Activated T-helper 1 cell treated with anti-CD3 and anti-CD28 coated beads, Interleukin-12 subunit alpha, Interleukin-12 subunit beta, Interleukin-2, Interleukin-4 antibody, amounts not matched to agents 30 ng/mL and 10 ng/mL and 1 ng/mL, durations not matched to agents 14 hours and 24 hours and 36 hours (primary cell): ENCODE data around the gene CNNM2. TPM values are rescaled to one million over a fixed set of nuclear protein-coding genes. Genes with fewer than 3 reads are reported as not detected.

ENCODE experiments used
- DNase-seq: peaks from one replicate; pipeline ENCODE4 v3.0.0; 2021; ENCODE audit warnings: low spot score
- H3K27ac Mint-ChIP-seq: one replicate; pipeline ENCODE4 v1.8.0; 2021; ENCODE audit warnings: mild to moderate bottlenecking, mixed read lengths
- H3K27me3 Mint-ChIP-seq: one replicate; pipeline ENCODE4 v1.8.0; 2022; ENCODE audit warnings: mild to moderate bottlenecking, moderate library complexity, mixed read lengths; ENCODE audit not compliant: insufficient read depth
- H3K36me3 Mint-ChIP-seq: one replicate; pipeline ENCODE4 v1.8.0; 2021; ENCODE audit warnings: low read depth, mixed read lengths
- H3K4me1 Mint-ChIP-seq: one replicate; pipeline ENCODE4 v1.8.0; 2021; ENCODE audit warnings: low read depth, mixed read lengths
- H3K4me3 Mint-ChIP-seq: one replicate; pipeline ENCODE4 v1.8.0; 2021; ENCODE audit warnings: mild to moderate bottlenecking, moderate library complexity, mixed read lengths
- H3K9me3 Mint-ChIP-seq: one replicate; pipeline ENCODE4 v1.8.0; 2021; ENCODE audit warnings: mixed read lengths
- intact Hi-C: fragments of 100-400 bp; cut with micrococcal nuclease; formaldehyde crosslinking; loops from one replicate; pipeline ENCODE4 v1.15.1; 2024
- total RNA-seq: library from RNA; stranded (reverse); gene quantifications from 2 replicates; pipeline ENCODE4 v1.2.3, GENCODE V29; 2022

The CNNM2 gene
- total RNA-seq, 1 donor from 2014 or later: 5.5 TPM

- Mint-ChIP-seq H3K4me1 (peaks cover 20% of the 10 kb centered on the region), H3K9me3 (no peaks in the 10 kb centered on the region), H3K4me3 (no peak overlapping the region), H3K36me3 (peaks cover 7% of the 10 kb centered on the region), H3K27ac (no peak overlapping the region), H3K27me3 (no peaks in the 10 kb centered on the region)
- intact Hi-C loops: no loop called here
- DNase-seq: no peak
Observed at GRCh38 chr10:102931643-102932042, 13.5 kb downstream of the CNNM2 start.

DNA sequence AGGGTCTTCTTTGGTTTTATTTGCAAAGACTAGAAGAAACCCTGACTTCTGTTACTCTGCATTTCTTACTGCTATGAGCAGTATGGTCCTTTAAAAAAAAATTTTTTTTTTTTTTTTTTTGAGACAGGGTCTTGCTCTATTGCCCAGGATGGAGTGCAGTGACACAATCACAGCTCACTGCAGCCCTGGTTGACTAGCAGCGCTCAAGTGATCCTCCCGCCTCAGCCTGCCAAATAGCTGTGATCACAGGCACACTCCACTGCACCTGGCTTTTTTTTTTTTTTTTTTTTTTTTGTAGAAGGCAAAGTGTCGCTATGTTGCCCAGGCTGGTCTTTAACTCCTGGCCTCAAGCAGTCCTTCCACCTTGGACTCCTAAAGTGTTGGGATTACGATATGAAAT, 17.4 kb downstream of the CNNM2 start:
- no peak for DNase-seq
- intact Hi-C loops: no loop called here
- H3K4me1 Mint-ChIP-seq: peaks cover 11% of the 10 kb centered on the region
- H3K4me3 Mint-ChIP-seq: no peak overlapping the region
- no peak overlapping the region for H3K27ac Mint-ChIP-seq
- H3K9me3 Mint-ChIP-seq: no peaks in the 10 kb centered on the region
- H3K36me3 Mint-ChIP-seq: no peaks in the 10 kb centered on the region
- H3K27me3 Mint-ChIP-seq: no peaks in the 10 kb centered on the region

GRCh38 chr10:102935939-102936605, 18.0 kb downstream of the CNNM2 start:
- intact Hi-C loops: no loop called here
- Mint-ChIP-seq H3K4me1 (peaks cover 11% of the 10 kb centered on the region), H3K27ac (peak overlapping the region; percentile 16), H3K4me3 (no peak overlapping the region), H3K9me3 (no peaks in the 10 kb centered on the region), H3K27me3 (no peaks in the 10 kb centered on the region), H3K36me3 (no peaks in the 10 kb centered on the region)
- DNase-seq: no peak

- no peaks in the 10 kb centered on the region for H3K9me3 Mint-ChIP-seq
- peaks cover 2% of the 10 kb centered on the region for H3K27me3 Mint-ChIP-seq
- H3K4me1 Mint-ChIP-seq: peaks cover 3% of the 10 kb centered on the region
- no peak overlapping the region for H3K4me3 Mint-ChIP-seq
- no peak overlapping the region for H3K27ac Mint-ChIP-seq
- DNase-seq: no peak
- no peaks in the 10 kb centered on the region for H3K36me3 Mint-ChIP-seq
- intact Hi-C loops: no loop called here
Observed at GRCh38 chr10:102941401-102941800, 23.3 kb downstream of the CNNM2 start.

GRCh38 chr10:102945449-102945848, 27.4 kb downstream of the CNNM2 start:
- H3K4me3 Mint-ChIP-seq: no peak overlapping the region
- no peaks in the 10 kb centered on the region for H3K9me3 Mint-ChIP-seq

GRCh38 chr10:102945962-102946361, 27.9 kb downstream of the CNNM2 start:
- Mint-ChIP-seq H3K4me3 (no peak overlapping the region), H3K9me3 (no peaks in the 10 kb centered on the region), H3K27me3 (peaks cover 2% of the 10 kb centered on the region), H3K36me3 (no peaks in the 10 kb centered on the region), H3K4me1 (no peaks in the 10 kb centered on the region), H3K27ac (no peak overlapping the region)
- no peak for DNase-seq
- intact Hi-C loops: no loop called here

More at GRCh38 chr10:102945449-102945848, 27.4 kb downstream of the CNNM2 start:
- Mint-ChIP-seq H3K27me3 (peaks cover 2% of the 10 kb centered on the region), H3K27ac (no peak overlapping the region), H3K36me3 (no peaks in the 10 kb centered on the region), H3K4me1 (no peaks in the 10 kb centered on the region)
- DNase-seq: no peak
- intact Hi-C loops: no loop called here

GRCh38 chr10:102946992-102947391, 28.9 kb downstream of the CNNM2 start:
- Mint-ChIP-seq H3K4me3 (no peak overlapping the region), H3K36me3 (no peaks in the 10 kb centered on the region), H3K27me3 (peaks cover 2% of the 10 kb centered on the region), H3K27ac (no peak overlapping the region), H3K4me1 (no peaks in the 10 kb centered on the region), H3K9me3 (no peaks in the 10 kb centered on the region)
- intact Hi-C loops: no loop called here
- DNase-seq: no peak

- H3K4me1 Mint-ChIP-seq: no peaks in the 10 kb centered on the region
- H3K9me3 Mint-ChIP-seq: no peaks in the 10 kb centered on the region
- no peak overlapping the region for H3K4me3 Mint-ChIP-seq
- peaks cover 2% of the 10 kb centered on the region for H3K27me3 Mint-ChIP-seq
- DNase-seq: no peak
- H3K27ac Mint-ChIP-seq: no peak overlapping the region
- intact Hi-C loops: no loop called here
- no peaks in the 10 kb centered on the region for H3K36me3 Mint-ChIP-seq
Observed at GRCh38 chr10:102948176-102948575, 30.1 kb downstream of the CNNM2 start.

DNA sequence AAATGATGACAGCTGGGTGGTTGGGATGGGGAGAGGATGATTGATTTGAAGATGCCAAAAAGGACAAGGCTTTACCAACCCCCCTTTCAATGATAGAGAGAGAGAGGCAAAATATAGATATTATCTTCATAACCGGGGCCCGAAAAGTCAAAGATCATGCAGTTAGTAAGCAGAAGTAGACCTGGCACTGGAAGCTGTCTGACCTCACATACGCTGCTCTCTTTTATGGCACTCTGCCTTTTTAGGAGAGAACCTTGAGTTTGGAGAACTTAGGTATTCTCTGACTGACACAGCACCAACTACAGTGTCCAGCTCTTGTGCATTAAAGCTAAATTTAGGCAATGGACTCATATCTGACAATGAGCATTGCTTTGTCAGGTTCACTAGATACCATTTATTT, 30.7 kb downstream of the CNNM2 start:
- no peaks in the 10 kb centered on the region for H3K9me3 Mint-ChIP-seq
- intact Hi-C loops: no loop called here
- DNase-seq: no peak
- H3K27ac Mint-ChIP-seq: no peak overlapping the region
- H3K4me1 Mint-ChIP-seq: no peaks in the 10 kb centered on the region
- H3K4me3 Mint-ChIP-seq: no peak overlapping the region
- peaks cover 2% of the 10 kb centered on the region for H3K27me3 Mint-ChIP-seq
- no peaks in the 10 kb centered on the region for H3K36me3 Mint-ChIP-seq

DNA sequence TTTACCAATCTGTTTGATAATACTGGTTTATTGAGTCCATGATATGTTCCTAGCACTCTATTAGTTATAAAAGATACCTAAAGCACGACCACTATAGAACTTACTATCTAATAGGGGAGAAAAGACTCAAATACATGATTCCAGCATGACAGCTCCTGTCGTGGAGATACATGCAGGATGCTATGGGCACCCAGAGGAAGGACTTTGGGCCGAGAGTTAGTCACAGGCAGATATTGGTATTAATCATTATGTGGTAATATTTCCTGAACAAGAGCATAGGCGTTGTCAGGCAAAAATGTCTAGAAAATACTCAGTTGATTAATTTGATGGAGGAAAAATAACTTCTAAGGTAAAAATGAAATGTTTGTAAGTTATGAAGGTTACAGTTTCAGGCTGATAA, 31.8 kb downstream of the CNNM2 start:
- H3K27me3 Mint-ChIP-seq: peaks cover 2% of the 10 kb centered on the region
- intact Hi-C loops: no loop called here
- no peaks in the 10 kb centered on the region for H3K9me3 Mint-ChIP-seq
- H3K4me1 Mint-ChIP-seq: no peaks in the 10 kb centered on the region
- H3K4me3 Mint-ChIP-seq: no peak overlapping the region
- H3K36me3 Mint-ChIP-seq: no peaks in the 10 kb centered on the region
- H3K27ac Mint-ChIP-seq: no peak overlapping the region
- DNase-seq: no peak

- DNase-seq: no peak
- no peak overlapping the region for H3K4me3 Mint-ChIP-seq
- H3K27ac Mint-ChIP-seq: no peak overlapping the region
- H3K27me3 Mint-ChIP-seq: no peaks in the 10 kb centered on the region
- H3K36me3 Mint-ChIP-seq: no peaks in the 10 kb centered on the region
- no peaks in the 10 kb centered on the region for H3K9me3 Mint-ChIP-seq
- intact Hi-C loops: no loop called here
- no peaks in the 10 kb centered on the region for H3K4me1 Mint-ChIP-seq
Observed at GRCh38 chr10:102951316-102951715, 33.2 kb downstream of the CNNM2 start.

DNA sequence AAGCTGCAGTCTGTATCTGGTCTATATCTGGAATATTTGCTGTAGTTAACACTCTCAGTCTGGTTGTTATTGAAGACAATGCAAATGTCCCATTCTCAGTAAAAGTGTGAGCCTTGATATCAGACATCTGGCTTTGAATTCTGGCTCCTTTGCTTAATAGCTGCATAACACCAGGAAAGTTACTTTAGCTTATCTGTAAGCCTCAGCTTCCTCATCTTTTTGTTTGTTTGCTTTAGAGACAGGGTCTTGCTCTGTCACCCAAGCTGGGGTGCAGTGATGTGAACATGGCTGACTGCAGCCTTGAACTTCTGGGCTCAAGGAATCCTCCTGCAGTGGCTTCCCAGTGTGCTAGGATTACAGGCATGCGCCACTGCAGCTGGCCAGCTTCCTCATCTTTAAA, 41.3 kb downstream of the CNNM2 start:
- H3K4me1 Mint-ChIP-seq: no peaks in the 10 kb centered on the region
- H3K9me3 Mint-ChIP-seq: no peaks in the 10 kb centered on the region
- no peaks in the 10 kb centered on the region for H3K36me3 Mint-ChIP-seq
- no peak overlapping the region for H3K27ac Mint-ChIP-seq
- intact Hi-C loops: no loop called here
- no peak for DNase-seq
- no peak overlapping the region for H3K4me3 Mint-ChIP-seq
- peaks cover 2% of the 10 kb centered on the region for H3K27me3 Mint-ChIP-seq

DNA sequence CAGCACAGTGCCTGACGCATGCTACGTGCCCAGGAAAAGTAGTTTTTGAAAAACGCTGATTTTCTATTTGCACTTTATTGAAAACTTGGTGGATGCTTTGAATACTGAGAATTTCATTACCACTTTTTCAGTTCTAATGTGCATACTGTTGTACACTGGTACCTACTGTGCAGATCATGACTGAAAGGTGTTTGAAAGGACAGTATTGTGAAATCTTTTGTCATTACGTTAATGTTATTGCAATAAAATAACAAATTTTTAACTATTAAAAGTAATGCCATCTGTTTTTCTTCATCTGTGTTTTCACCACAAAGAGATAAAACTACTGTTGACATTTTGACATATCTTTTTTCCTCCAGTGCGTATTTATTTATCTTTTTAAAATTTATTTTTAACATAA, 42.1 kb downstream of the CNNM2 start:
- H3K4me3 Mint-ChIP-seq: no peak overlapping the region
- H3K36me3 Mint-ChIP-seq: no peaks in the 10 kb centered on the region
- H3K27me3 Mint-ChIP-seq: peaks cover 2% of the 10 kb centered on the region
- DNase-seq: no peak
- H3K27ac Mint-ChIP-seq: no peak overlapping the region
- H3K9me3 Mint-ChIP-seq: no peaks in the 10 kb centered on the region
- H3K4me1 Mint-ChIP-seq: no peaks in the 10 kb centered on the region
- intact Hi-C loops: no loop called here

GRCh38 chr10:102962267-102962666, 44.2 kb downstream of the CNNM2 start:
- no peak overlapping the region for H3K27ac Mint-ChIP-seq
- intact Hi-C loops: no loop called here

More at GRCh38 chr10:102962267-102962666, 44.2 kb downstream of the CNNM2 start:
- no peak for DNase-seq
- H3K4me1 Mint-ChIP-seq: no peaks in the 10 kb centered on the region
- H3K27me3 Mint-ChIP-seq: peaks cover 4% of the 10 kb centered on the region
- no peaks in the 10 kb centered on the region for H3K9me3 Mint-ChIP-seq
- no peaks in the 10 kb centered on the region for H3K36me3 Mint-ChIP-seq
- H3K4me3 Mint-ChIP-seq: no peak overlapping the region
